Karpas-422 (cell line): Measurements from ENCODE around the gene MYH10. TPM values are rescaled to one million over a fixed set of nuclear protein-coding genes. Genes with fewer than 3 reads are reported as not detected.

Experiments used
- DNase-seq: peaks from one replicate; pipeline ENCODE4 v3.0.0-alpha.2; 2015
- H2AFZ ChIP-seq: fragments of 200-600 bp; sonication (generic); 2 replicates; pipeline ENCODE4 v1.6.1; 2014; ENCODE audit warnings: antibody characterized with exemption, low read length, mixed read lengths
- H3K27ac ChIP-seq: fragments of 200-600 bp; sonication (generic); 2 replicates; pipeline ENCODE4 v1.5.1; 2014; ENCODE audit warnings: mild to moderate bottlenecking, low read length, moderate library complexity
- H3K27me3 ChIP-seq: fragments of 200-600 bp; sonication (generic); 2 replicates; pipeline ENCODE4 v1.6.1; 2014; ENCODE audit warnings: low read length, mixed read lengths
- H3K36me3 ChIP-seq: fragments of 200-600 bp; sonication (generic); 2 replicates; pipeline ENCODE4 v1.6.1; 2014; ENCODE audit warnings: low read length, mixed read lengths; ENCODE audit not compliant: insufficient read depth
- H3K4me1 ChIP-seq: fragments of 200-600 bp; sonication (generic); 2 replicates; pipeline ENCODE4 v1.6.1; 2014; ENCODE audit warnings: mild to moderate bottlenecking, low read length, mixed read lengths
- H3K4me2 ChIP-seq: fragments of 200-600 bp; sonication (generic); 2 replicates; pipeline ENCODE4 v1.6.1; 2014; ENCODE audit warnings: low read length, low read depth, mild to moderate bottlenecking; ENCODE audit not compliant: poor library complexity, severe bottlenecking
- H3K4me3 ChIP-seq: fragments of 200-600 bp; sonication (generic); 2 replicates; pipeline ENCODE4 v1.5.1; 2014; ENCODE audit warnings: mild to moderate bottlenecking, antibody characterized with exemption, low read length, mixed read lengths
- H3K79me2 ChIP-seq: fragments of 200-600 bp; sonication (generic); 2 replicates; pipeline ENCODE4 v1.6.1; 2014; ENCODE audit warnings: mild to moderate bottlenecking, low read length, mixed read lengths
- H3K9ac ChIP-seq: fragments of 200-600 bp; sonication (generic); 2 replicates; pipeline ENCODE4 v1.6.0; 2014; ENCODE audit warnings: low read length
- H3K9me2 ChIP-seq: fragments of 200-600 bp; sonication (generic), shearing (Covaris generic); replicated peaks from 2 replicates; pipeline ENCODE4 v1.6.0; 2014; ENCODE audit warnings: mild to moderate bottlenecking, low read length, moderate library complexity; ENCODE audit not compliant: insufficient read depth
- H3K9me3 ChIP-seq: fragments of 300-700, 200-600 bp; sonication (generic); 2 replicates; pipeline ENCODE4 v1.6.1; 2014; ENCODE audit warnings: low read length, mixed read lengths
- H4K20me1 ChIP-seq: fragments of 200-600 bp; sonication (generic); 2 replicates; pipeline ENCODE4 v1.6.1; 2014; ENCODE audit warnings: mild to moderate bottlenecking, antibody characterized with exemption, low read length, low read depth; ENCODE audit not compliant: insufficient read depth
- total RNA-seq: library from RNA; depleted of rRNA; stranded (reverse); fragments of >200 nt; shearing (Covaris generic); gene quantifications from 2 replicates; pipeline ENCODE4 v1.2.3, GENCODE V29; 2014; ENCODE audit warnings: low replicate concordance

Gene MYH10
- total RNA-seq, 1 experiment from 2014 or later = not detected

DNA sequence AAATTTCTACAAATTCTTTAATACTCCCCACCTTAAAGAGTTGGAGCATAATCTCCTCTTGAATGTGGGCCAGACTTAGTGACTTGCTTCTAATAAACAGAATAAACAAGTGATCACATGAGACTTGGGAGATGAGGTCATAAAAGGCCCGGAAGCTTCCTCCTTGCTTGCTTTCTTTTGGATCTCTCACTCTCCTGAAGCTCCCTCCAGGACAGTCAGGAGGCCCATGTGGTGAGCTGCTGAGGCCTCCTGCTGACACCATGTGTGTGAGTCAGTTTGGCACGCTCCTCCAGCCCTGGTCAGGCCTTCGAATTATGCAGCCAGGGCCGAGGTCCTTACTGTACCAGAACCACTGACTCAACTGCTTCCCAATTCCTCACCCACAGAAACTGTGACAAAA lies 141.6 kb downstream of the MYH10 start:
- H3K36me3 ChIP-seq = no peaks in the 10 kb centered on the region
- peaks cover 5% of the 10 kb centered on the region; the same call in 1 of the 2 replicates for H3K9me3 ChIP-seq
- H3K27me3 ChIP-seq = no peaks in the 10 kb centered on the region
- H3K4me2 ChIP-seq = no peak overlapping the region
- no peaks in the 10 kb centered on the region for H3K79me2 ChIP-seq
- no peak overlapping the region for H2AFZ ChIP-seq
- H3K9me2 ChIP-seq = no peaks in the 10 kb centered on the region
- DNase-seq = no peak
- H3K4me1 ChIP-seq = no peaks in the 10 kb centered on the region
- no peaks in the 10 kb centered on the region for H4K20me1 ChIP-seq
- H3K4me3 ChIP-seq = no peak overlapping the region
- H3K27ac ChIP-seq = no peak overlapping the region
- H3K9ac ChIP-seq = no peak overlapping the region

DNA sequence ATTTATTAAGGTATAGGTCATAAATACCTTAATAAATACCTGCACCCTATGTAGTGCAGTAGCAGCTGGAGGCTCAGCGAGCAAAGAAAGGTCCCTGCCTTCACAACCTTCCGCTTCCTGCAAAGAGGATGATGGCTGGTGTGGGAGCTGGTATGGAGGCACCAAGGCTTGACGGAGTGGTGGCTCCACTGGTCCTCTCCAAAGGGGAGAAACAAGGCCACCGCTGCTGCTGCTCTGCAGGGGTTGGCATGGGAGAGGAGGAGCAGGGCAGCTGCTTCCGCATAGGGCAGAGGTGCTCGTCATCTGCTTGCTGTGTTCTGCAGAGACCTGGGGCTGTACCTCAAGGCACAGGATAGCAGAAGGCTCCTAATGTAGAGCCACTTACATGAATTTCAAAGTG lies 142.0 kb downstream of the MYH10 start:
- H3K9ac ChIP-seq = no peak overlapping the region
- no peak overlapping the region for H3K27ac ChIP-seq
- no peaks in the 10 kb centered on the region for H3K9me2 ChIP-seq
- no peaks in the 10 kb centered on the region for H3K79me2 ChIP-seq
- no peak overlapping the region for H3K4me2 ChIP-seq
- H3K27me3 ChIP-seq = no peaks in the 10 kb centered on the region
- peaks cover 7% of the 10 kb centered on the region; the same call in 1 of the 2 replicates for H3K9me3 ChIP-seq
- no peaks in the 10 kb centered on the region for H4K20me1 ChIP-seq
- no peak overlapping the region for H2AFZ ChIP-seq
- H3K36me3 ChIP-seq = peaks cover 2% of the 10 kb centered on the region; the same call in 1 of the 2 replicates
- DNase-seq = no peak
- no peaks in the 10 kb centered on the region for H3K4me1 ChIP-seq
- no peak overlapping the region for H3K4me3 ChIP-seq

DNA sequence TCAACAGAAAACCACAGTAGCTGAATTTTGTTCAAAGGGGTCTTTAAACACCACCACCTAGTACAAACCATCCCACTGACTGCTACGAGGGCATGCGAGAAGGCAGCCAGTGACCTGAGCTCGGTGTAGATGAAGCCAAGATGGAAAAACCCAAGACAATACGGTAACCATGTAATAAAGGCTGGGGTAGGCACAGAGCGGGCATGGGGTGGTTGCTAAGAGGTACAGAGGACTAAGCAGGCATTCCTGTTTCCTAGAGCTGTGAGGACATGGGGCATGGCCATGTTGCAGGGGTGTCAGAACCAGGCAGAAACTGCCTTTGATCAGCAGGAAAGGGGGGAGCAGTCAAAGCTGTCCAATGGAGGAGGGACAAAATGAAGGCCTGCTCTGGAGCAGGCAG lies 142.8 kb downstream of the MYH10 start:
- no peak overlapping the region for H3K4me2 ChIP-seq
- H3K27ac ChIP-seq = no peak overlapping the region
- H3K4me3 ChIP-seq = no peak overlapping the region
- H3K27me3 ChIP-seq = no peaks in the 10 kb centered on the region
- no peaks in the 10 kb centered on the region for H3K9me2 ChIP-seq
- peaks cover 9% of the 10 kb centered on the region for H3K9me3 ChIP-seq
- H3K9ac ChIP-seq = no peak overlapping the region
- DNase-seq = no peak
- no peaks in the 10 kb centered on the region for H3K4me1 ChIP-seq
- no peak overlapping the region for H2AFZ ChIP-seq
- H4K20me1 ChIP-seq = no peaks in the 10 kb centered on the region
- H3K36me3 ChIP-seq = peaks cover 5% of the 10 kb centered on the region; the same call in 1 of the 2 replicates
- H3K79me2 ChIP-seq = no peaks in the 10 kb centered on the region

DNA sequence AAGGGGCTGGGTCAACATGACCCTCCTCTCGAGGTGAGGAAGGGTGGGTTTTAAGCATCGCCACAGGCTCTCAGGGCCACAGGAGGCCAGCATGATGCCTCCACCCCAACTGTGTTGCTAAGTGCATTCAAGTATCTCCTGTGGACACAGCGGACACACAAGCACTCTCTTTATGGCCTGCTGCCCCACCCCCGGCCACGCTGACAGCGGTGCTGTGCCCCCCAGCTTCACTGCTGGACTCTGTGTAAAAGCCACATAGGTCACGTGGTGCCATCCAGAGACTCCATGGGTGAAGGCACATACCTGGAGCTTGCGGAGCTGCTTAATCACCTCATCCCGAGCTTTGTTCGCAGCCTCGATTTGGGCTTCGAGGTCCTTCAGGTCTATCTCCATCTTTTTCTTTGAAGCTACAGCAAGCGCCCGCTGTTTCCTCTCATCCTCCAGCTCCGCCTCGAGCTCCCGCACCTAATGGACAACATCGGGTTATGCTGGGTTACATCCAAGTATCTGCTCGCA lies 143.3 kb downstream of the MYH10 start:
- Histone ChIP-seq H3K36me3 (peaks cover 8% of the 10 kb centered on the region; the same call in 1 of the 2 replicates), H3K27me3 (no peaks in the 10 kb centered on the region), H3K9ac (no peak overlapping the region), H3K9me2 (no peaks in the 10 kb centered on the region), H3K9me3 (peaks cover 9% of the 10 kb centered on the region), H3K4me1 (no peaks in the 10 kb centered on the region), H3K27ac (no peak overlapping the region), H3K79me2 (no peaks in the 10 kb centered on the region), H2AFZ (no peak overlapping the region), H4K20me1 (no peaks in the 10 kb centered on the region), H3K4me2 (no peak overlapping the region), H3K4me3 (no peak overlapping the region)
- DNase-seq = no peak

DNA sequence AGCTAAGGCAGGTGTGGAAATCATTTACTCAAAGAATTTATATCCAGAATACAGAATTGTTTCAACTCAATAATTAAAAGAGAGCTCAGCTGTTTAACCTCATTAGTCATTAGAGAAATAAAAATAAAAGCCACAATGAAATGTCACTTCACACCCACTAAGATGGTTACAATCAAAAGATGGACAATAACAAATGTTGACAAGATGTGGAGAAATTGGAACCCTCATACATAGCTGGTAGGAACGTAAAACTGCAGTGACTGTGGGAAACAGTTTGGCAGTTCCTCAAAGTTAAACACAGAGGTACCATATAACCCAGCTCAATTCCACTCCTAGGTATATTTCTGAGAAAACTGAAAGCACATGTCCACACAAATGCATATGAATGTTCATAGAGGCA lies 145.0 kb downstream of the MYH10 start:
- no peak overlapping the region for H3K27ac ChIP-seq
- H3K27me3 ChIP-seq = no peaks in the 10 kb centered on the region
- no peaks in the 10 kb centered on the region for H3K4me1 ChIP-seq
- peaks cover 8% of the 10 kb centered on the region for H3K36me3 ChIP-seq
- H2AFZ ChIP-seq = no peak overlapping the region
- H3K79me2 ChIP-seq = no peaks in the 10 kb centered on the region
- peaks cover 9% of the 10 kb centered on the region for H3K9me3 ChIP-seq
- DNase-seq = no peak
- no peak overlapping the region for H3K9ac ChIP-seq
- H3K4me3 ChIP-seq = no peak overlapping the region
- H4K20me1 ChIP-seq = no peaks in the 10 kb centered on the region
- no peaks in the 10 kb centered on the region for H3K9me2 ChIP-seq
- H3K4me2 ChIP-seq = no peak overlapping the region

DNA sequence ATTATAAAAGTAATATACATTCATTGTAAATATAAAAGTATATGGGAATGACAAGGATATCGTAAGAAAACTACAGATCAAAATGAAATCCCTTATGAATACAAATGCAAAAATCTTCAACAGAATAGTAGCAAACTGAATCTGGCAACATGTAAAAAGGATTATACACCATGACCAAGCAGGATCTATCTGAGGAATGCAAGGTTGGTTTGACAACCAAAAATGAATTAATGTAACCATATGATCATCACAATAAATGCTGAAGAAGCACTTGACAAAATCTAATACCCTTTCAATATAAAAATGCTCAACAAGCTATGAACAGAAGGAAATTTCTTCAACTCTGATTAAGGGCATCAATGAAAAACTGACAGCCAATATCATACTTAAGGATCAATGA lies 146.1 kb downstream of the MYH10 start:
- Histone ChIP-seq H3K27ac (no peak overlapping the region), H3K36me3 (peaks cover 8% of the 10 kb centered on the region), H3K4me3 (no peak overlapping the region), H3K9ac (no peak overlapping the region), H2AFZ (no peak overlapping the region), H4K20me1 (no peaks in the 10 kb centered on the region), H3K9me3 (peaks cover 9% of the 10 kb centered on the region), H3K4me2 (no peak overlapping the region), H3K79me2 (no peaks in the 10 kb centered on the region), H3K27me3 (no peaks in the 10 kb centered on the region), H3K4me1 (no peaks in the 10 kb centered on the region), H3K9me2 (no peaks in the 10 kb centered on the region)
- no peak for DNase-seq

DNA sequence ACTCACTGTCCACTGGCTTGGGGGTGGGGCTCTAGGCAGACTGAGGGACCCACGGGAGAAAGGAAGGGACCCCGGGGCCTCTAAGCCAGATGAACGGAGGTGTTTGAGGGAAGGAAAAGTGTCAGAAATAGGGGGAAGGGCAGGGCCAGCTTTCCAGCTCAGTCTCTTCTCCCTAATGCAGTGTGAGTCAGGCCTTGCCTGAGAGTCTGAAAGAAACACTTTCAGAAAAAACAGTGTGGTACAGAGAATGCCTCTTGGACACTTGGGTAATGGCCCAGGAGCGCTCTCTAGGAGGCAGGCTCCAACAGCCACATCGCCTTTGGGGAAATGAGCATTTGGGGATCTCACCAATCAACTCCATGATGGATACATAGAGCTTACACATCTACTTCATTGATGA lies 148.0 kb downstream of the MYH10 start:
- Histone ChIP-seq H3K9me2 (no peaks in the 10 kb centered on the region), H3K4me1 (no peaks in the 10 kb centered on the region), H3K9ac (no peak overlapping the region), H2AFZ (no peak overlapping the region), H3K27me3 (no peaks in the 10 kb centered on the region), H3K79me2 (no peaks in the 10 kb centered on the region), H4K20me1 (no peaks in the 10 kb centered on the region), H3K4me2 (no peak overlapping the region), H3K36me3 (peaks cover 8% of the 10 kb centered on the region), H3K9me3 (peaks cover 9% of the 10 kb centered on the region), H3K4me3 (no peak overlapping the region), H3K27ac (no peak overlapping the region)
- DNase-seq = no peak

DNA sequence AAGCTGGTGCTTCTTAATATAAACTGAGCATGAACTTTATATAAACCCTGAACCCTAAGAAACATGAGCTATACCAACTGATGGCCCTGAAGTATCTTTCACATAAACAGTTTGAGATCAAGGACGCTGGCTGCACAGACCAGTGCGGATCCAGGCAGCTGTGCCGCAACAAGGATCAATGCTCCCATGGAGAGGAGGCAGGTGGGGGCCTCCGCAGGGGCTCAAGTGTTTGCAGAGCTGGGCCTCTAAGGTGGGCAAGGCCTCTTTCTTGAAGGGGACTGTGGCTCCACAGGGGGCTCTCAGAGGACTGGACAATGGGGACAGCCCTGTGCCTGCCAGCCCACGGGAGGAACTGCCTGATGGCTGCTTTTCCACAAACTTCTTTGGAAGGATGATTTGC lies 148.8 kb downstream of the MYH10 start:
- no peak overlapping the region for H3K9ac ChIP-seq
- H2AFZ ChIP-seq = no peak overlapping the region
- H3K27ac ChIP-seq = no peak overlapping the region
- H3K4me1 ChIP-seq = no peaks in the 10 kb centered on the region
- H3K79me2 ChIP-seq = no peaks in the 10 kb centered on the region
- no peak for DNase-seq
- no peak overlapping the region for H3K4me2 ChIP-seq
- H3K4me3 ChIP-seq = no peak overlapping the region
- H3K27me3 ChIP-seq = no peaks in the 10 kb centered on the region
- peaks cover 9% of the 10 kb centered on the region for H3K9me3 ChIP-seq
- H3K9me2 ChIP-seq = no peaks in the 10 kb centered on the region
- peaks cover 11% of the 10 kb centered on the region for H3K36me3 ChIP-seq
- H4K20me1 ChIP-seq = no peaks in the 10 kb centered on the region

DNA sequence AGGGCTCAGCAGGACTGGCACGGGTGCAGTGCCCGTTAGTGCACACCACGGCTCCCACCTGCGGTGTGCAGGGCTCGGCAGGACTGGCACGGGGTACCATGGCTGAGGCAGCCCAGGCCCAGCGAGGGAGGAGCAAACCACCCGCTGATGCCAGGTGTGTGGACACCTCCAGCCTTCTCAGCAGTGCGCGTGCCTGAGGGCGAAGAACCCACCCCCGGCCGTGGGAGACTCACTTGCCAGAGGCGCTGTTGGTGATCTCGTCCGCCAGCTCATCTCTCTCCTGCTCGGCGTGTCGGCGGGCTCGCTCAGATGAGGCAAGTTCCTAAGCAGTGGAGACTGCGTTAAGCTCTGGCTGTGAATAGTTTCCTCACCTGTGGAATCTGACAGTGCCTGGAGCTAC lies 149.4 kb downstream of the MYH10 start:
- no peaks in the 10 kb centered on the region for H4K20me1 ChIP-seq
- no peaks in the 10 kb centered on the region for H3K79me2 ChIP-seq
- no peak overlapping the region for H3K4me2 ChIP-seq
- peaks cover 9% of the 10 kb centered on the region for H3K9me3 ChIP-seq
- no peaks in the 10 kb centered on the region for H3K27me3 ChIP-seq
- no peak overlapping the region for H3K27ac ChIP-seq
- H3K4me3 ChIP-seq = no peak overlapping the region
- no peak overlapping the region for H3K9ac ChIP-seq
- H3K36me3 ChIP-seq = peaks cover 11% of the 10 kb centered on the region
- no peak overlapping the region for H2AFZ ChIP-seq
- H3K4me1 ChIP-seq = no peaks in the 10 kb centered on the region
- no peaks in the 10 kb centered on the region for H3K9me2 ChIP-seq
- no peak for DNase-seq
